Measurements from ENCODE around the gene RAP1GAP. TPM values are rescaled to one million over a fixed set of nuclear protein-coding genes. Genes with fewer than 3 reads are reported as not detected.
"Not testable (repeated sequence)": the region's sequence is repeated elsewhere in the genome, so short reads cannot be mapped to it uniquely, and the experiment has no call there.

Gene RAP1GAP
- polyA plus RNA-seq, 1 donor from 2014 or later, result 9.8 TPM

GRCh38 chr1:21567241-21568005 is 101.7 kb downstream of the RAP1GAP start:
- no peaks in the 10 kb centered on the region for H3K36me3 ChIP-seq (ENCODE audit: insufficient read depth, low read length)
- no peak overlapping the region for H2AFZ ChIP-seq (ENCODE audit: low read depth, low read length)
- H3K27me3 ChIP-seq (ENCODE audit: insufficient read depth, low read depth, low read length), result no peaks in the 10 kb centered on the region
- H3K9ac ChIP-seq (ENCODE audit: low read length), result no peak overlapping the region
- H3K27ac ChIP-seq (ENCODE audit: low read length), result no peak overlapping the region
- H3K4me2 ChIP-seq (ENCODE audit: low read length), result no peak overlapping the region
- H4K20me1 ChIP-seq (ENCODE audit: insufficient read depth), result no peaks in the 10 kb centered on the region
- no peaks in the 10 kb centered on the region for H3F3A ChIP-seq (ENCODE audit: insufficient read depth, low read length, poor library complexity, severe bottlenecking)
- H3K9me3 ChIP-seq (ENCODE audit: low read length), result no peaks in the 10 kb centered on the region
- H3K79me2 ChIP-seq (replicated peaks; ENCODE audit: insufficient read depth, low read length), result no peaks in the 10 kb centered on the region
- TF ChIP-seq MXI1 (conservative IDR thresholded peaks at IDR 0.05; ENCODE audit: poor library complexity, severe bottlenecking) (no peak), RAD21 (conservative IDR thresholded peaks at IDR 0.05) (no peak), POLR2AphosphoS5 (IDR thresholded peaks at IDR 0.05) (no peak), CTCF (IDR thresholded peaks at IDR 0.05; ENCODE audit: poor library complexity, severe bottlenecking) (no peak), SMC3 (conservative IDR thresholded peaks at IDR 0.05; ENCODE audit: poor library complexity) (no peak), EP300 (conservative IDR thresholded peaks at IDR 0.05; ENCODE audit: poor library complexity, severe bottlenecking) (no peak), TAF1 (IDR thresholded peaks at IDR 0.05; ENCODE audit: low read depth) (no peak), EZH2 (IDR thresholded peaks at IDR 0.05; ENCODE audit: borderline replicate concordance, insufficient read depth, low read length, poor library complexity, severe bottlenecking) (no peak)
- TF ChIP-seq, protein P1, sequence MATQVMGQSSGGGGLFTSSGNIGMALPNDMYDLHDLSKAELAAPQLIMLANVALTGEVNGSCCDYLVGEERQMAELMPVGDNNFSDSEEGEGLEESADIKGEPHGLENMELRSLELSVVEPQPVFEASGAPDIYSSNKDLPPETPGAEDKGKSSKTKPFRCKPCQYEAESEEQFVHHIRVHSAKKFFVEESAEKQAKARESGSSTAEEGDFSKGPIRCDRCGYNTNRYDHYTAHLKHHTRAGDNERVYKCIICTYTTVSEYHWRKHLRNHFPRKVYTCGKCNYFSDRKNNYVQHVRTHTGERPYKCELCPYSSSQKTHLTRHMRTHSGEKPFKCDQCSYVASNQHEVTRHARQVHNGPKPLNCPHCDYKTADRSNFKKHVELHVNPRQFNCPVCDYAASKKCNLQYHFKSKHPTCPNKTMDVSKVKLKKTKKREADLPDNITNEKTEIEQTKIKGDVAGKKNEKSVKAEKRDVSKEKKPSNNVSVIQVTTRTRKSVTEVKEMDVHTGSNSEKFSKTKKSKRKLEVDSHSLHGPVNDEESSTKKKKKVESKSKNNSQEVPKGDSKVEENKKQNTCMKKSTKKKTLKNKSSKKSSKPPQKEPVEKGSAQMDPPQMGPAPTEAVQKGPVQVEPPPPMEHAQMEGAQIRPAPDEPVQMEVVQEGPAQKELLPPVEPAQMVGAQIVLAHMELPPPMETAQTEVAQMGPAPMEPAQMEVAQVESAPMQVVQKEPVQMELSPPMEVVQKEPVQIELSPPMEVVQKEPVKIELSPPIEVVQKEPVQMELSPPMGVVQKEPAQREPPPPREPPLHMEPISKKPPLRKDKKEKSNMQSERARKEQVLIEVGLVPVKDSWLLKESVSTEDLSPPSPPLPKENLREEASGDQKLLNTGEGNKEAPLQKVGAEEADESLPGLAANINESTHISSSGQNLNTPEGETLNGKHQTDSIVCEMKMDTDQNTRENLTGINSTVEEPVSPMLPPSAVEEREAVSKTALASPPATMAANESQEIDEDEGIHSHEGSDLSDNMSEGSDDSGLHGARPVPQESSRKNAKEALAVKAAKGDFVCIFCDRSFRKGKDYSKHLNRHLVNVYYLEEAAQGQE (IDR thresholded peaks at IDR 0.05; ENCODE audit: borderline replicate concordance), result no peak
- no peaks in the 10 kb centered on the region for H3K9me2 ChIP-seq (ENCODE audit: insufficient read depth, low read length)
- no peak overlapping the region for H3K4me3 ChIP-seq (ENCODE audit: low read length)

- not testable (repeated sequence) for H3K4me3 ChIP-seq (ENCODE audit: low read length); H3K36me3 ChIP-seq (ENCODE audit: insufficient read depth, low read length); H3K9ac ChIP-seq (ENCODE audit: low read length); H3K4me2 ChIP-seq (ENCODE audit: low read length); H3K9me2 ChIP-seq (ENCODE audit: insufficient read depth, low read length); H3K9me3 ChIP-seq (ENCODE audit: low read length); H4K20me1 ChIP-seq (ENCODE audit: insufficient read depth); H3K27me3 ChIP-seq (ENCODE audit: insufficient read depth, low read depth, low read length); H3K27ac ChIP-seq (ENCODE audit: low read length); H2AFZ ChIP-seq (ENCODE audit: low read depth, low read length); H3F3A ChIP-seq (ENCODE audit: insufficient read depth, low read length, poor library complexity, severe bottlenecking); H3K79me2 ChIP-seq (replicated peaks; ENCODE audit: insufficient read depth, low read length)
Observed at GRCh38 chr1:21566361-21566760, 102.8 kb downstream of the RAP1GAP start.

All from neural cell (in vitro differentiated cells).